Keratinocyte (primary cell): ENCODE measurements around the gene CMYA5. TPM values are rescaled to one million over a fixed set of nuclear protein-coding genes. Genes with fewer than 3 reads are reported as not detected.

ENCODE experiments used
- DNase-seq: peaks from one replicate; pipeline ENCODE4 v3.0.0-alpha.2; 2011; ENCODE audit warnings: low read depth, missing footprints, low spot score
- FAIRE-seq: peaks from 2 replicates; lab custom pipeline; 2011; peaks lifted over from hg19 to GRCh38; lab: Jason Lieb, UNC
- H2AFZ ChIP-seq: 2 replicates; pipeline ENCODE4 v1.6.0; 2012; ENCODE audit warnings: low read length, control low read depth, inconsistent platforms; ENCODE audit not compliant: control insufficient read depth
- H3K27ac ChIP-seq: 2 replicates; pipeline ENCODE4 v1.5.1; 2011; ENCODE audit warnings: low read length; ENCODE audit not compliant: control insufficient read depth, insufficient read depth
- H3K27me3 ChIP-seq: 3 replicates; pipeline ENCODE4 v1.6.0; 2011; ENCODE audit warnings: low read length; ENCODE audit not compliant: control insufficient read depth, insufficient read depth; ENCODE audit errors: extremely low read depth
- H3K36me3 ChIP-seq, 2 experiments: 2 replicates in 1 of 2; 3 replicates in 1 of 2; pipeline ENCODE4 v1.5.1; 2011; ENCODE audit warnings: low read length in 2 of 2, mild to moderate bottlenecking in 1 of 2; ENCODE audit not compliant: control insufficient read depth in 2 of 2, insufficient read depth in 2 of 2; ENCODE audit errors: extremely low read depth in 1 of 2
- H3K4me1 ChIP-seq: 3 replicates; pipeline ENCODE4 v1.5.1; 2011; ENCODE audit warnings: low read length; ENCODE audit not compliant: control insufficient read depth, insufficient read depth; ENCODE audit errors: extremely low read depth
- H3K4me2 ChIP-seq: 3 replicates; pipeline ENCODE4 v1.6.0; 2011; ENCODE audit warnings: low read depth, low read length; ENCODE audit not compliant: control insufficient read depth, insufficient read depth; ENCODE audit errors: extremely low read depth
- H3K4me3 ChIP-seq, 3 experiments: fragments of 200-600 bp in 1 of 3; sonication (generic) in 1 of 3; 2 replicates in 2 of 3; 3 replicates in 1 of 3; pipeline ENCODE4 v1.5.1; 2011 to 2016; ENCODE audit warnings: low read length in 3 of 3, mild to moderate bottlenecking in 3 of 3, control low read depth in 2 of 3, inconsistent platforms in 1 of 3, low read depth in 1 of 3, mixed read lengths in 1 of 3, mixed run types in 1 of 3, moderate library complexity in 1 of 3; ENCODE audit not compliant: control insufficient read depth in 2 of 3, insufficient read depth in 2 of 3; ENCODE audit errors: extremely low read depth in 1 of 3
- H3K79me2 ChIP-seq: 2 replicates; pipeline ENCODE4 v1.6.0; 2012; ENCODE audit warnings: low read length; ENCODE audit not compliant: control insufficient read depth, insufficient read depth
- H3K9ac ChIP-seq: 3 replicates; pipeline ENCODE4 v1.6.0; 2011; ENCODE audit warnings: low read length; ENCODE audit not compliant: control insufficient read depth, insufficient read depth; ENCODE audit errors: extremely low read depth
- H3K9me1 ChIP-seq: 3 replicates; pipeline ENCODE4 v1.6.0; 2011; ENCODE audit warnings: low read length; ENCODE audit not compliant: control insufficient read depth, insufficient read depth; ENCODE audit errors: extremely low read depth
- H3K9me3 ChIP-seq: 2 replicates; pipeline ENCODE4 v1.5.1; 2012; ENCODE audit warnings: low read depth, low read length; ENCODE audit not compliant: control insufficient read depth
- H4K20me1 ChIP-seq: 3 replicates; pipeline ENCODE4 v1.6.0; 2011; ENCODE audit warnings: low read length; ENCODE audit not compliant: control insufficient read depth, insufficient read depth; ENCODE audit errors: extremely low read depth
- EZH2 ChIP-seq: IDR thresholded peaks from one replicate; pipeline ENCODE4 v1.6.1; 2012; ENCODE audit warnings: inconsistent platforms, mild to moderate bottlenecking, low read length, moderate library complexity
- dilution Hi-C: fragments of 300-500 bp; cut with MboI; formaldehyde crosslinking; loops from one replicate; pipeline ENCODE4 v1.7.0; 2020; ENCODE audit warnings: low sequenced_read_pairs; ENCODE audit not compliant: extremely low pct_ligation_motif_present
- polyA plus RNA-seq, 5 experiments: library from polyadenylated mRNA; depleted of rRNA in 3 of 5; stranded (reverse) in 3 of 5; stranded (forward) in 1 of 5; unstranded in 1 of 5; fragments of >200 nt; gene quantifications; 1 replicate in 1 of 5; 2 replicates in 3 of 5; 3 replicates in 1 of 5; pipeline versions ENCODE4 v1.2.1 to v1.2.3, GENCODE V29; 2011 to 2012; ENCODE audit warnings: missing spikeins in 2 of 5, low read depth in 1 of 5, low replicate concordance in 1 of 5
- TF ChIP-seq, protein P1 (sequence below), 3 experiments: IDR thresholded peaks in 1 of 3; conservative IDR thresholded peaks in 1 of 3; optimal IDR thresholded peaks in 1 of 3; 2 replicates in 2 of 3; 3 replicates in 1 of 3; pipeline versions ENCODE3 to v1.5.1; 2011; ENCODE audit warnings: low read length in 3 of 3, mild to moderate bottlenecking in 3 of 3, moderate library complexity in 2 of 3, control low read depth in 1 of 3, inconsistent platforms in 1 of 3; ENCODE audit not compliant: insufficient read depth in 2 of 3; ENCODE audit errors: extremely low read depth in 1 of 3

Gene CMYA5
- polyA plus RNA-seq, 1 donor (not counting 4 experiments of a cell fraction or from before 2014, with no cell fraction given), result 0.25 TPM

DNA sequence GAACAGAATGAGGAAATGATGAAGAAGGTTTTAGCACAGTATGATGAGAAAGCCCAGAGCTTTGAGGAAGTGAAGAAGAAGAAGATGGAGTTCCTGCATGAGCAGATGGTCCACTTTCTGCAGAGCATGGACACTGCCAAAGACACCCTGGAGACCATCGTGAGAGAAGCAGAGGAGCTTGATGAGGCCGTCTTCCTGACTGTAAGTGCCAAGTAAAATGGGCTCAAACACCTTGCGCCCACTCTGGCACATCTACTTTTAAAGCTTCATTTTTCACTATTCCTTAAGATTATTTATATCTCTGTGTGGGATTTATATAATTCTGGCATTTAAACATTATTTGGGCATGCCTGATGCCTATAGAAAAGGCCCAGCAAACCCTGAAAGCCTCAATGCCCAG is 55.6 kb downstream of the CMYA5 start:
- no peak overlapping the region for H2AFZ ChIP-seq
- H3K4me3 ChIP-seq, result no peak overlapping the region
- no peak overlapping the region for H3K9ac ChIP-seq
- no peak for FAIRE-seq
- H3K27me3 ChIP-seq, result peaks cover 5% of the 10 kb centered on the region
- H3K9me3 ChIP-seq, result no peaks in the 10 kb centered on the region
- no peak overlapping the region for H3K27ac ChIP-seq
- no peaks in the 10 kb centered on the region for H3K79me2 ChIP-seq
- H4K20me1 ChIP-seq, result no peaks in the 10 kb centered on the region
- no peaks in the 10 kb centered on the region for H3K36me3 ChIP-seq
- H3K4me2 ChIP-seq, result no peak overlapping the region
- TF ChIP-seq, protein P1, sequence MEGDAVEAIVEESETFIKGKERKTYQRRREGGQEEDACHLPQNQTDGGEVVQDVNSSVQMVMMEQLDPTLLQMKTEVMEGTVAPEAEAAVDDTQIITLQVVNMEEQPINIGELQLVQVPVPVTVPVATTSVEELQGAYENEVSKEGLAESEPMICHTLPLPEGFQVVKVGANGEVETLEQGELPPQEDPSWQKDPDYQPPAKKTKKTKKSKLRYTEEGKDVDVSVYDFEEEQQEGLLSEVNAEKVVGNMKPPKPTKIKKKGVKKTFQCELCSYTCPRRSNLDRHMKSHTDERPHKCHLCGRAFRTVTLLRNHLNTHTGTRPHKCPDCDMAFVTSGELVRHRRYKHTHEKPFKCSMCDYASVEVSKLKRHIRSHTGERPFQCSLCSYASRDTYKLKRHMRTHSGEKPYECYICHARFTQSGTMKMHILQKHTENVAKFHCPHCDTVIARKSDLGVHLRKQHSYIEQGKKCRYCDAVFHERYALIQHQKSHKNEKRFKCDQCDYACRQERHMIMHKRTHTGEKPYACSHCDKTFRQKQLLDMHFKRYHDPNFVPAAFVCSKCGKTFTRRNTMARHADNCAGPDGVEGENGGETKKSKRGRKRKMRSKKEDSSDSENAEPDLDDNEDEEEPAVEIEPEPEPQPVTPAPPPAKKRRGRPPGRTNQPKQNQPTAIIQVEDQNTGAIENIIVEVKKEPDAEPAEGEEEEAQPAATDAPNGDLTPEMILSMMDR (optimal IDR thresholded peaks at IDR 0.05 in 1 of 3, IDR thresholded peaks at IDR 0.05 in 1 of 3, conservative IDR thresholded peaks at IDR 0.05 in 1 of 3; ENCODE audit: extremely low read depth in 1 of 3, insufficient read depth in 2 of 3, low read length in 3 of 3), result no peak
- no peak for TF ChIP-seq EZH2
- no peaks in the 10 kb centered on the region for H3K4me1 ChIP-seq
- H3K9me1 ChIP-seq, result no peaks in the 10 kb centered on the region
- no peak for DNase-seq
- dilution Hi-C loops, result no loop called here

DNA sequence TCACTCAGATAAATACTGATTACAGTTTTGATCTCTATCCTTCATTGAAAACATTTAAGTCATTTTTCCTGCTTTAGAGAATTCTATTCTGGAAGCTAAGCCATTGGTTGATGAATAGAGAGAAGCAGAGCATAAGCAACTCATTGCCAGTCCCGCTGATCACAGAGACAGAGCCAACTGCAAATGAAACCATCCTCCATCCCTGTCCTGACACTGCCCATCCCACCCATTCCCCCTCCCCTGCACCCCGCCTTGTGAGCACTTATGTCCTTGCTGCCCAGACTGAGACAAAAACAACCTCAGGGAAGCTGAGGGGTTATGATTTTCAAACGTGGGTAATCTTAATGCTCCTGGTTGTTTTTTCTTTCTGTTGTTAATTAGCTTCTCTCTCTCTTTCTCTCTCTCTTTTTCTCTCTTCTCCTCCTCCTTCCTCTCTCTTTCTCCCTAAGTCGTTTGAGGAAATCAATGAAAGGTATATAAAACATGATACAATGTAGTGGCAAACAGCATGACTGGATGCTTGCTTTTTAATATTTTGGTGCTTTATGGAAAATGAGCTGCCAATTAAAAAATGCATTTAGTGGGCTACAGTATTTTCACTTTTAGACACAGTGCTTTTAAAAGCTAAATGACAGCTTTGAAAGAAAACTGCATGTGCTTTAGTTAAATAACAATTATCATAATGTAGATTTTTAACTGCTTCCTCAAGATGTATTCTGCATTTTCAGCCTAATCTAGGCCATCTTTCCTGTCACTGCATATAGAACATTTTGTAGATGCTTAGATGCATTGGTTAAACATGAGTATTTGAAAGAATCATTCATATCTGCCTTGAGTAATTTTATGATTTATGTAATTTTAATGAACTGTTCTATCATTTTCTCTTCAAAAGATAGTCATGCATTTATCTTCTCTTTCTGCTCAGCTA is 57.3 kb downstream of the CMYA5 start:
- H3K79me2 ChIP-seq, result no peaks in the 10 kb centered on the region
- H2AFZ ChIP-seq, result no peak overlapping the region
- H3K4me2 ChIP-seq, result no peak overlapping the region
- no peaks in the 10 kb centered on the region for H3K9me1 ChIP-seq
- H3K27ac ChIP-seq, result no peak overlapping the region
- no peak for DNase-seq
- no peaks in the 10 kb centered on the region for H3K4me1 ChIP-seq
- peaks cover 5% of the 10 kb centered on the region for H3K27me3 ChIP-seq
- TF ChIP-seq, protein P1 (optimal IDR thresholded peaks at IDR 0.05 in 1 of 3, IDR thresholded peaks at IDR 0.05 in 1 of 3, conservative IDR thresholded peaks at IDR 0.05 in 1 of 3; ENCODE audit: extremely low read depth in 1 of 3, insufficient read depth in 2 of 3, low read length in 3 of 3), result no peak
- no peak for TF ChIP-seq EZH2
- dilution Hi-C loops, result no loop called here
- no peak for FAIRE-seq
- no peaks in the 10 kb centered on the region for H3K9me3 ChIP-seq
- no peaks in the 10 kb centered on the region for H3K36me3 ChIP-seq
- no peaks in the 10 kb centered on the region for H4K20me1 ChIP-seq
- no peak overlapping the region for H3K9ac ChIP-seq
- no peak overlapping the region for H3K4me3 ChIP-seq
